Stimulated activated CD8-positive, alpha-beta memory T cell treated with anti-CD3 and anti-CD28 coated beads, Interleukin-7, amount 100 ng/mL, for 48 hours (primary cell): ENCODE measurements around the gene UFM1.
"Not testable (repeated sequence)": the region's sequence is repeated elsewhere in the genome, so short reads cannot be mapped to it uniquely, and the experiment has no call there.

Experiments used
- DNase-seq, 2 donors: peaks; one replicate each; pipeline ENCODE4 v3.0.0-alpha.2; 2020; ENCODE audit warnings: low read depth in 1 of 2; ENCODE audit errors: extremely low read depth in 1 of 2

UFM1 gene

DNA sequence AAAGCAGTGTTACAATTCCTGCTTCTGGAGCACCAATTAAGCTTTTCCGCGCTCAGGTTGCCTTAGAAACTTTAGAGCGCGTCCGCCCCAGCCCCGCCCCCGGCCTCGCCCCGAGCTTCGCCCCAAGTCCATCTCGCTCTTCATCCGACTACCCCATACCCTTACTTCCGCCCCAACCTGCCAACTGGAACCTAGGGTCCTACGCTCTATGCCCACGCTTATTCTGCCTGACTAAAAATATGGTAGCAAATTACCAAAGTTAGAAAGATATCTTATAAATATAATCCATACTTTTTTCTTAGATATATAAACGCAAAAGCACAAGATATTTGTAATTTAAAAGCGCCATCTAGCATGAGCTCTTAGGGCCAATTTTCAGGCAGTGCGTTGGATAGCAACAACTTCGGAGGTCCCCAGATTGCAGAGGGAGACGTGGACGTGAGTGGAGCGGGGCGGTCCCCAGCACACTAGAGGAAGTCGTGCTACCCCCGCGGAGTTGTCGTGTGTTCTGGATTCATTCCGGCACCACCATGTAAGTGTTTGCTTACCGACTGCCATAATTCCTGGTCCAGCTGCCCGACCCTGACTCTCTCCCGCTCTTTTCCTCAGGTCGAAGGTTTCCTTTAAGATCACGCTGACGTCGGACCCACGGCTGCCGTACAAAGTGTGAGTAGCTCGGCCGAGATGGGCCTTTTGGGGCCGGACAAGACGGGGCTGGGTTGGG is at the start of gene UFM1:
Gene UFM1, plus strand, starts transcription at position 462 of the 724 bp plus-strand sequence. Its CDS starts 69 bp downstream, at position 531.
- DNase-seq, result peak; percentile 65 to 81

DNA sequence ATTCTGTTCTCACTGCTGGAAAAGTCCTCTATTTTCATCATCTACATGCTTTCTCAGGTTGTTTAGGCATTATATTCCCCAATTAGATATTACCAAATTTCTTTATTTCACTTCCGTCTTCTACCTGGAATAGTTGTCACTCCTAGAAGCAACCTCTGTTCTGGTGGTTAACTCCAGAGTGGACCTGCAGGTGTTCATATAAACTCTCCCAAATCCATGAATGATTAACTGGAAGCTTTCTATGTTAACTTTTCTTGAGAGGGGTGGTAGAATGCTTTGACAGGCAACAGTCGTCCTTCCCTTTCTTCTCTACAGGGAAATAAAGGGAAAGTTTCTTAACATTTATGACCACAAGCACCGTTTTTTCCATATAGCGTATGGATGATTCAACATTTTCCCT is 48.4 kb upstream of the UFM1 start:
- DNase-seq, result no peak

DNA sequence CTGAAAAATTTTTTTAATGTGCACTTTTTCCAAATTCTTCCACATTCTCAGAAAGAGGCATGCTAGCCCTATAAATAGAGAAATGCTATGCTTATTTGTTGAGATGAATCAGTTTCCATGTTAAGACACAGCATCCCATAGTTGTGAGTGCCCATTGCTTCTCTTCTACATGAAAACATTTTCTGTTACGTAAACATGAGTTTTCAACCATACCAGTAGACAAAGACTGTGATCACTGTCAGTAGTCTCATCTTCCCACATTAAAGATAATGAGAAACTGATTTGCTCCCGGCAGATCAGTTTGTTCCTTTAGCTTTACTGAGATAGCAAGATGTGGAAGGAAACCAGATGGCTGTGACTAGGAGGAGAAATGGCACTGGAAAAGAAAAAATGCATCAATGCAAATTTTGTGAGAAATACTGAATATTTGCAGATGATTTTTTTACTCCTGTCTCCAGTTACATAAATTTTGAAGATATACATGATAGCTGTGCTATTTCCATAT is 45.8 kb upstream of the UFM1 start:
- no peak for DNase-seq

DNA sequence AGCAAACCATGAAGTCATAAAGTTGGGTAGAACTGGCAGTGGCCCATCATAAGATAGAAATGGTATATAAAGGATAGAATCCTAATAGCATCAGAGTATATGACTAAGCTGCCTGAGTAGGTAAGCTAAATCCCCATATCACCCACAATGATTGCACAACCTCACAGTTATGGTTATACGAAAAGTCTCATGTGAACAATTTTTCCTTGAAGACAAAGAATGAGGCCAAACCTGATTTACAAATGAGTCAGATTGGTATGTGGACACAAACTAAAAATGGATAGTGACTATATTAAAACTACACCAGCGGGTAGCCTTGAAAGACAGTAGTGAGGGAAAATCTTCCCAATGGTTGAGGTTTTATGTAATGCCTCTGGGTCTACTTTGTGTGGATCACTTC is 40.9 kb upstream of the UFM1 start:
- DNase-seq, result no peak

DNA sequence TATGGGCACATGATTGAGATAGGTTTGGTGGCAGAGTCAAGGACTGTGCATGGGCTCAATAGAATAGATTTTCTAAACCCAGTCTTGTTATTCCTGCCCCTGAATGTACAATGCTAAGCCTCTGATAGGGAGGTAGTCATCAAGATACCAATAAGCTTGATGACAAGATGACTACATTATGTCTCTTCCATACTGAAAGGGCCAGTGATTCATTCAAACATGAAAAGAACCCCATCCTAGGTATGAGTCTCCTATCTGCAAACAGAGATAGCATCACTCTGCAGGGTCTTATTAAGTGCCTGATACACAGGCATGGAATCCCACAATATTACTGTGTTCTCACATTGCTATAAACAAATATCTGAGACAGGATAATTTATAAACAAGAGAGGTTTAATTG is 40.3 kb upstream of the UFM1 start:
- DNase-seq, result no peak

- DNase-seq, result not testable (repeated sequence)
Measured at GRCh38 chr13:38311175-38311574, 38.5 kb upstream of the UFM1 start.

DNA sequence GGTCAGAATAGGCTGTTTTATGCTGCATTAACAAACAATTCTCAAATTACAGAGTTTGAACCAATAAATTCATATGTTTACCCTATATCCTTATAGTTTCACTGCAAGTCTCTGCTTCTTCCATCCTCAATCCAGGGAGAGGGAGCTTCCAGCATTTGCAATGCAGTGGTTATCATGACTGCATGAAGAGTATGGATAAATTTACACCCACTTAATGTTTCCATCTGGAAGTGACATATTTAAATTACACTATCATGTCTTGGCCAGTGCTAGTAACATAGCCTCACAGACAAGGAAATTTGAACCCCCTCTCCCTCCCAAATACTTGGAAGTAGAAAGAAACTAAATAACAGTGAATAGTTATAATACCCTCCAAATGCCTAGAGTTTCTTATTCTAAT is 33.5 kb upstream of the UFM1 start:
- DNase-seq, result no peak

DNA sequence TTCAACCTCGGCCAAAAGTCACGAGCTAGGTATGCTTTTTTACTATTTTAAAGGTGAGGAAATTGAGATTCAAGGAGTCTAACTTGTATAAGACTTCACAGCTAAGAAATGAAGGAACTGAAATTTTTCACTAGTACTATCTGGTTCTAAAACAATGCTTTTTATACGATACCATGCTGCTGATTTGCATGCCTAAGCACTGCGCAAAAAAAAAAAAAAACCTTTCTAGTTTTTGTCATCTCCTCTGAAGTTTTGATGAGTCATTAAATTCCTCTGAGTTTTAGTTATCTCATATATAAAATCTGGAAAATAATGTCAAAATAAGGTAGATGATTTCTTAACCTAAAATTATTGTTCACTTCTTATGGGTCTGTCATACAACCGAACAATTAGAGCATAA is 28.0 kb upstream of the UFM1 start:
- no peak for DNase-seq

DNA sequence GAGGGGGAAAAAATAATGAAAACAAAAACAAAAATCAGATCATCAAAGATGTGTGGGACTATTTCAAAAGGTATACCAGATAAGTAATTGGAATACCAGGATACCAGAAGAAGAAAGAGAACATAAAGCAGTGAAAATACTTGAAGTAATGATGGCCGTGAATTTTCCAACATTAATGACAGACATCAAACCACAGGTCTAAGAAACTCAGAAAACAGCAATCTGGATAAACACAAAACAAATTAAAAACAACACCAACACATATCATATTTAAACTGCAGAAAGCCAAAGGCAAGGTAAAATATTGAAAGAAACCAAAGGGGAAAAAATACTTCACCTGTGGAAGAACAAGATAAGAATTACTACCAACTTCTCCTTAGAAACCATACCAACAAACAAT is 24.2 kb upstream of the UFM1 start:
- no peak for DNase-seq

GRCh38 chr13:38328699-38329098 is 21.0 kb upstream of the UFM1 start:
- DNase-seq, result no peak

GRCh38 chr13:38334845-38335244 is 14.8 kb upstream of the UFM1 start:
- no peak for DNase-seq

GRCh38 chr13:38338089-38338488 is 11.6 kb upstream of the UFM1 start:
- DNase-seq, result no peak

- no peak for DNase-seq
Measured at GRCh38 chr13:38340624-38341023, 9.0 kb upstream of the UFM1 start.

DNA sequence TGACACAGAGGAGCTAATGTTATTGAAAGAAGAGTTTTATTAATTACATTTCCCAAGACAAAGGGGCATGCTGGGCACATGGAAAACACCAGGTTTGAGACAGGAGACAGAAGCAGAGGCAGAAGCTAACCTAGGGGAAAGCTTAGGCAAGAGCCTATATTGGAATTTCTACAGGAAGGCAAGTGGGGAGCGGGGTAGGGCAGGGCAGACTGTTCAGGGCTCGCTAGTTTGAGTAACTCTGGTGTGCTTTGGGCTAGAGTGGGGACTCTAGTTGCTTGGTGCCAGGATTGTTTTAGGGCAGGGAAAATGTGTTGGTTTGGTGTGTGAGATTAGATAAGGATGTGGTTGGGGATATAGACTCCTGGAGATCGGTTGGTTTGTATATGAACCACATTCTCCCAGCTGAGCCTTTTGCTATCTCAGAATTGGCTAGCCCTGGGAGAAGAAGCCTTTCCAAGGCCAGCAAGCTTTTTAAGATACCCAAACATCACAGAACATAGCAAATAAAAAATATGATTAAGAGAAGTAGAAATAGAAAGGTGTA is 8.4 kb upstream of the UFM1 start:
- DNase-seq, result no peak

GRCh38 chr13:38346764-38347163 is 2.9 kb upstream of the UFM1 start:
- DNase-seq, result no peak

DNA sequence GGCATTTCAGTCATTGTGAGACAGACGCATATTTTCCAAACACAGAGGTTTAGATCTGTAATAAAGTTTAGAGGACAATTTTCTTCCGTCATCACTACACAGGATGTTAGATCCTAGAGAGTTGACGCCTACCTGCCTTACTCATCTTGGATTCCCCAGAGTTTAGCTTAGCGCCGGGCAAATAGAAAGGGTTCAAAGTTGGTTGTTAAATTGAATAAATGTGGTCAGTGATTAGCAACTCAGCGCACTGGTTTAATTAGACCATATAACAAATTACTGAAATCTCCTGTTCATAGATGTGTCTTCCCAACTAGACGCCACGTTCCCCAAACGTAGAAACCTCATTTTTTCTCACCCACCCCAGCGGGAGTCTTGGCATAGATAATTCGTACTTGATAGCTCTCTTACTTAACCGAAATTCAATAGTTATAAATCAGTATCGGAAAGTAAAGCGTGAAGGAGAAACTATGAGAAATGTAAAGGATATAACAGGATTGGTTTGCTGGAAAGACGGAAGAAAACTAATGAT is 726 bp upstream of the UFM1 start:
- DNase-seq, result peak in 1 of 2 donors; percentile 11

DNA sequence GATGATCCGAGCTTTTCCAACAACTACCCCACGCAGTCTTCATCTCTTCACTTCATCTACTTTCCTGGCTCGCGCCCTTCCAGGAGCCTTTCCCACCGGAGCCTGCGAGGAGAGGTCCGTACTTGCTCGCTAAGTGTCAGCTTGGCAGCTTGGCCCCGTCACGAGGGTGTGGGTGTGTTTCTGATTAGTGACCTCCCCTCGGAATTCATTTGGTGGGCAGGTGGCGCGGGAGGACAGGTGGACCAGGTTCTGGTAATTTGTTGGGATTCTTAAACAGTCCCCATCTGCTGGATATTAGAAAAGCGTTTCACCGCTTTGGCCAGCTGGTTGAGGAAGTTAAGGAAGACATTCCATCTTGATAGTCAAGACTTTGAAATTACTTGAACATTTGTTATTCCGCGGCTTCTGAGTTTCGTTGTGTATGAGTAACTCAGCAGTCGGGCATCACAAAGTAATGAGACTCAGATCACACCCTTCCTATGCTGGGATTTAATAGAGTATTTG is 515 bp downstream of the UFM1 start:
- peak; percentile 23 to 36 for DNase-seq

DNA sequence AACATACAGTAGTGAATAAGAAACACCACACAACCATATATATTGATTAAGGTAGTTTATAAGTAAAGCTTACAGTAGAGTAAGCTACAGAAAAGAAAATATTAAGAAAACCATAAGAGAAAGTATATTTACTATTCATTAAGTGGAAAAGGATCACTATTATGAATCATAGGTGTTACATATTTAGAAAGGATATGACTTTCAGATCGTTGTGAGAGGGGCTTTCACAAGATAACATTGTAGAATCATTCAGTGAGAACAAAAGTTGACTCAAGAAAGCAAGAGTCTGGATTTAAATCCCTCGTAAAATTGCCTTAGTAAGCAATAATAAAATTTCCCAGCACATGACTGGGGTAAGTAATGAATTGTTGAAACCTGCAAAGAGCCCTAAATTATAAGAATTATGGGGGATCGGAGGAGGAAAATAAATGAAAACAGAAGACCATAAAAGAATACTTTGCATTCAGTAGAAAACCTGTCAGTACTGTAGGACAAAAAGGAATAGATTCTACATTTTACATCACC is 6.0 kb downstream of the UFM1 start:
- DNase-seq, result no peak

DNA sequence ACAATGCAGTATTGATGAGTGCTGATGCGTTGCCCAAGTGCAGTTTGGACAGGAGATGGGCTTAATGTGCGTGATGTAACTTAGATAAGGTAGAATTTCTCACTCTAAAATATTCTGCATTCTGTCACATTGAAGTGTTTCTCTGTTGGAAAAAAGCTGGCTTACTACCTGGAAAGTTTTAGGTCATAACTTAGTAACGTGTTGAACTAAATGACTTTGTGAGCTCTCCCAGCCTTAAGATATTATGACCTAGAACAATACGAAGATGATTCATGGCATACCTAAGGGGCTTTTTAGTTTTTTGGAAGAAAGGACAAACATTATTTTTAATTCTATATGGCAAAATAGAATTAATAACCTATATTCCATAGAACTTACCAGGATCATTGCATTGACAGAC is 9.0 kb downstream of the UFM1 start:
- no peak for DNase-seq

GRCh38 chr13:38361542-38362262 is 12.1 kb downstream of the UFM1 start:
- no peak for DNase-seq

- no peak for DNase-seq
Measured at GRCh38 chr13:38363219-38363618, 13.6 kb downstream of the UFM1 start.
